ENCODE results near the gene LENG8.

DNA sequence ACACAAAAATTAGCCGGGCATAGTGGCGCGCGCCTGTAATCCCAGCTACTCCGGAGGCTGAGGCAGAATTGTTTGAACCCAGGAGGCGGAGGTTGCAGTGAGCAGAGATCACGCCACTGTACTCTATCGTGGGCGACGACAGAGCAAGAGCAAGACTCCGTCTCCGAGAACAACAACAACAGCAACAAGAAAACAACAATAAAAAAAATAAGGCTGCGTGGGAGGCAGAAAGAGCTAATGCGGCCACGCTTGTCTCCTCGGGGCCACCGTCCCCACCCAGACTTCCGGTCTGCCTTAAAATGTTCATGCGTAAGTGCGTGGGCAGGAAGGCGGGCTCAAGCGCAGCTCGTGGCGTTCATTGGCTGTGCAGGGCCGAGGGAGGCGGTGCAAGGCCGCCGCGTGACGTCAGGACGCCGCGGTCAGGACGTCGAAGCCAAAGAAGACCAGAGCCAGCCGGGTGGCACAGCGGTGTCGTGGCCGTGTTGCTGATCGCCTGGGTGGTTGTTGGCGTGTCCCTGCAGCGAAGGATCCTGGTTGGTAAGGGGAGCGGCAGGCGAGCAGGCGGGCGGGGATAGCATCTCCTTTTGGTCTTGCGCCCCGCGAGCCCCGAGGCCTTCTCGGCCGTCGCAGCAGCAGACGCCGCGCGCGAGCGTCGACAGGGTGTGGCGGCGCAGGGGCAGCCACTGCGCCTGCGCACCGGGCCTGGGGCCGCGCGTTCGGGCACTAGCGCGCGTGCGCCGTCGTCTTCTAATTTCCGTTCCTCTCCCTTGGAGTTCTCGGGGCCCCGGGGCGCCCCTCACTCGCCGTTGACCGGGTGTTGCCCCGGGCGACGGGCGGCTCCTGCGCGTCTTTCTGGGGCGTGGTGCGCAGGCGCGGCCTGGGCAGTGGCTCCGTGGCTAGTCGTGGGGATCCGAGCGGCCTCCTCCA lies at the start of gene LENG8:
- TF ChIP-seq EZH2phosphoT487 (conservative IDR thresholded peaks at IDR 0.05; ENCODE audit: low read length), result no peak
- TF ChIP-seq, protein P1, sequence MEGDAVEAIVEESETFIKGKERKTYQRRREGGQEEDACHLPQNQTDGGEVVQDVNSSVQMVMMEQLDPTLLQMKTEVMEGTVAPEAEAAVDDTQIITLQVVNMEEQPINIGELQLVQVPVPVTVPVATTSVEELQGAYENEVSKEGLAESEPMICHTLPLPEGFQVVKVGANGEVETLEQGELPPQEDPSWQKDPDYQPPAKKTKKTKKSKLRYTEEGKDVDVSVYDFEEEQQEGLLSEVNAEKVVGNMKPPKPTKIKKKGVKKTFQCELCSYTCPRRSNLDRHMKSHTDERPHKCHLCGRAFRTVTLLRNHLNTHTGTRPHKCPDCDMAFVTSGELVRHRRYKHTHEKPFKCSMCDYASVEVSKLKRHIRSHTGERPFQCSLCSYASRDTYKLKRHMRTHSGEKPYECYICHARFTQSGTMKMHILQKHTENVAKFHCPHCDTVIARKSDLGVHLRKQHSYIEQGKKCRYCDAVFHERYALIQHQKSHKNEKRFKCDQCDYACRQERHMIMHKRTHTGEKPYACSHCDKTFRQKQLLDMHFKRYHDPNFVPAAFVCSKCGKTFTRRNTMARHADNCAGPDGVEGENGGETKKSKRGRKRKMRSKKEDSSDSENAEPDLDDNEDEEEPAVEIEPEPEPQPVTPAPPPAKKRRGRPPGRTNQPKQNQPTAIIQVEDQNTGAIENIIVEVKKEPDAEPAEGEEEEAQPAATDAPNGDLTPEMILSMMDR (IDR thresholded peaks at IDR 0.05; ENCODE audit: insufficient read depth, low read length, poor library complexity, severe bottlenecking), result no peak

All from SU-DHL-6 (cell line).